ENCODE data around the gene ANKFY1.

ANKFY1 gene

DNA sequence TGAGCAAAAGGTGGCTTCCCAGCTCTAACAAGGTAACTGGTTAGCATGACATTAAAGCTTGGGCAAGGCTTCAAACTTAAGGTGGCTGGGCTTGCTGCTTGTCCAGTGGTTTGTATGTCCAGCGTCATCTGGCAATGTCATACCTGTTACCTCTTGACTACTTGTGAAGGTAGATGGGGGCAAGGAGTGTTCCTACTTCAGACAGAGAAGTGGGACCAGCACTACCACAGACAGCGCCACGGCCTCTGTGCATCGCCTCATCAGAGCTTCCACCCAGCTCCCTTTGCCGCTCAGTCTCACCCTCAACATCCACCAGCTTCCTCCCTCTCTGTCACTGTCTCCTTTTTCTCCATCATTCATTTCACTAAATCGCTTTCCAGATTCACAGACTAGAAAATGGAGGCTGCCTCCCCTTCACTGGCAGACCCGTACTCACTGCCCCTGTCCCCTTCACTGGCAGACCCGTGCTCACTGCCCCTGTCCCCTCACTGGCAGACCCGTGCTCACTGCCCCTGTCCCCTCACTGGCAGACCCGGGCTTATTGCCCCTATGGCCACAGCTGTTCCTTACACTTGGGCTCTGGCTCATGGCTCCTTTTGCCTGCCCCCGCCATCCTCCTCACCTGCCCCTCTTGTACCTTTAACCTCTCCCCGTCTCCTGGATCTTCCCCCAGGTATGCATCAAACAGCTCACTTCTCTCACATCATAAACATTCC, 106.0 kb downstream of the ANKFY1 start:
- no peaks in the 10 kb centered on the region for H3K27me3 Mint-ChIP-seq (ENCODE audit: low read depth)
- H3K27ac Mint-ChIP-seq = peak overlapping the region; percentile 24
- H3K36me3 Mint-ChIP-seq (ENCODE audit: low read depth) = peaks cover 3% of the 10 kb centered on the region

DNA sequence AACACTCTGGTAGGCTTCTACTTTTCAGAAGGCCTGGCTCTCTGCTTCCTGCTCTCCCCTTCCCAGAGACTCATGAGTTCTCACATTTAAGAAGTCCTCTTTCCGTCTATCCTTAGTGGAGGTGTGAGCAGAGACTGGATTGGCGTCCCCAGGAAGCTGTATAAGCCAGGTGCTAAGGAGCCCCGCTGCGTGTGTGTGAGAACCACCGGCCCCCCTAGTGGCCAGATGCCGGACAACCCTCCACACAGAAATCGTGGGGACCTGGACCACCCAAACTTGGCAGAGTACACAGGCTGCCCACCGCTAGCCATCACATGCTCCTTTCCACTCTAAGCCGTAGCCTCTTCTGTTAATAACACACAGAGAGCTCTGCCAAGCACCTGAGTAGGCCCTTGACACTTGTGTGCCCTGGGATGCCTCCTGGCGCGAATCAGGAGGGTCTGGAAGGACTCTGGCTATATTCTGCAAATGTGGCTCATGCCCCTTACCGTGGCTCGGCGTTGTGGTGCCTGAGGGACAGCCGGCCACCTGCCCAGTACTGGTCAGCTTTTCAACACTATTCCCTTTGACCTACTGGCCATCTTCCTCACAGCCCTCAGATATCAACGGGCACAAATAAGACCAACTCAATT, 106.9 kb downstream of the ANKFY1 start:
- no peak for DNase-seq (ENCODE audit: low spot score)
- no peaks in the 10 kb centered on the region for H3K27me3 Mint-ChIP-seq (ENCODE audit: low read depth)
- peaks cover 12% of the 10 kb centered on the region for H3K4me1 Mint-ChIP-seq (ENCODE audit: low read depth)
- H3K36me3 Mint-ChIP-seq (ENCODE audit: low read depth) = peaks cover 3% of the 10 kb centered on the region
- no peak overlapping the region for H3K4me3 Mint-ChIP-seq
- H3K27ac Mint-ChIP-seq = no peak overlapping the region
- H3K9me3 Mint-ChIP-seq = no peaks in the 10 kb centered on the region

More for the DNA sequence above, 106.0 kb downstream of the ANKFY1 start:
- Mint-ChIP-seq H3K4me3 (no peak overlapping the region), H3K9me3 (no peaks in the 10 kb centered on the region), H3K4me1 (ENCODE audit: low read depth) (peaks cover 18% of the 10 kb centered on the region)
- no peak for DNase-seq (ENCODE audit: low spot score)

DNA sequence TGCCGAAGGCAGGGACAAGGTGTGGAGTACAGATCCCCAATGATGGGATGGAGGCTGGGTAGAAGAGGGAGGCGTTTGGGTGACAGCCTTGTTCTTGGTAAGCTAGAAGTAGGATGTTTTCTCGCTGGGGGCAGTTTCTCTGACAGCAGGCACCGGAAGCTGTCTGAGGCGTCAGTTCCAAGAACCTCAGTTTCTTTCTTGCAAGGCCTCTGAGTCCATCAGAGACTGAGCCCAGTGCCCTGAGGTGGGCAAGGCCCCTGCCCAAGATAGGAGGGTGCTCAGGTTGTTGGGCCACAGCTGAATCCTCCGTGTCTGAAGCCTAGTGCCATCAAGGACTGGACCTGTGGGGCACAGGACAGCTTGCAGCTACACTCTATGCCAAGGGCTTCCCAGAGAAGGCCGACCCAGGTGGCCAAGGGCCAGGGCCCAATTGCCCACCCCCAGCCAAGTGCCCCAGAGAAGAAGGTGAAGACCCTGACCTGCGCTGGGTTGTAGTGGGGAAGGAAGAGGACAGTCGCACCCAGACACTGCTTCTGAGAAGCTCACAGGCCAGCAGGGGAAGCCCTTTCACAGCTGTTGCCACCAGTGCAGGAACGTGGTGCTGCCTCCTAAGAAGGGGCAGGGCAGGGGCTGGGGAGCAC, 107.7 kb downstream of the ANKFY1 start:
- Mint-ChIP-seq H3K4me3 (no peak overlapping the region), H3K27ac (no peak overlapping the region), H3K36me3 (ENCODE audit: low read depth) (peaks cover 3% of the 10 kb centered on the region), H3K9me3 (no peaks in the 10 kb centered on the region), H3K27me3 (ENCODE audit: low read depth) (no peaks in the 10 kb centered on the region), H3K4me1 (ENCODE audit: low read depth) (peaks cover 4% of the 10 kb centered on the region)
- DNase-seq (ENCODE audit: low spot score) = no peak

GRCh38 chr17:4154201-4154600, 109.6 kb downstream of the ANKFY1 start:
- H3K4me3 Mint-ChIP-seq = no peak overlapping the region
- no peak for DNase-seq (ENCODE audit: low spot score)
- no peaks in the 10 kb centered on the region for H3K27me3 Mint-ChIP-seq (ENCODE audit: low read depth)
- no peaks in the 10 kb centered on the region for H3K4me1 Mint-ChIP-seq (ENCODE audit: low read depth)
- H3K9me3 Mint-ChIP-seq = no peaks in the 10 kb centered on the region
- peak overlapping the region; percentile 45 for H3K27ac Mint-ChIP-seq
- peaks cover 3% of the 10 kb centered on the region for H3K36me3 Mint-ChIP-seq (ENCODE audit: low read depth)

DNA sequence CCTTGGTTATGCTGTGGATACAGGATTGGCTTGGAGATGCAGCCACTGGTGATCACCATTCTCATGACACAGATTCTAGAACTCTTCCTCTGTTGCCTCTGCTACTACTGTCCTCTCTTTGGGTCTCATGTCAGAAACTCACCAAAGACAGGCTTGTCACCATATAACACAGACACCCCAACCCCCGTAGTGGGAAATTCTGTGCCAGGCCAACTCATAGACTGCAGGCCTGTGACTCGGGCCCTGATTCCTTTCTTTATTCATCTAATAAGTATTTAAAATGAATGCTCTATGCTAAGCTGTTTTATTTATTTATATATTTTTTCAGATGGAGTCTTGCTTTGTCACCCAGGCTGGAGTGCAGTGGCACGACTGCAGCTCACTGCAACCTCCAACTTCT, 111.3 kb downstream of the ANKFY1 start:
- H3K4me3 Mint-ChIP-seq = no peak overlapping the region
- DNase-seq (ENCODE audit: low spot score) = no peak
- no peaks in the 10 kb centered on the region for H3K27me3 Mint-ChIP-seq (ENCODE audit: low read depth)
- H3K36me3 Mint-ChIP-seq (ENCODE audit: low read depth) = no peaks in the 10 kb centered on the region
- H3K9me3 Mint-ChIP-seq = no peaks in the 10 kb centered on the region
- H3K27ac Mint-ChIP-seq = no peak overlapping the region
- no peaks in the 10 kb centered on the region for H3K4me1 Mint-ChIP-seq (ENCODE audit: low read depth)

DNA sequence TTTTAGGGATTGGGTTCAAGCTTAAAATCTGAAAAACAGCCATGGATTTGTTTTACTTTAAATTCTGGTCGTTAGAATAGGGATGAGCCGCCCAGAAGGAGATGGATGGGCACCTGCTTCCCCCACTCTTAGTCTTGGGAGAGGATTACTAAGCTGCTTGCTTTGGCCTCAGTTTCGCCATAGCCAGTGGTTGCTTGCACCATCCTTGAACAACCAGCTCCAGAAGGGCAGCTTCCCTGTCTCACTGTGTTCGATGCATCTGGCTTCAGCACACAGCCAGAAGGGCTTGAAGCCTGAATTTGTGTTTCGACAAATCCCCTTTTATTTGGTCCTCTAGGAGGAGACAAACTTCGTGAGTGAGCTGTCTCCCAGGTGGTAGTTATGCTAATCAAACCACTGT, 113.7 kb downstream of the ANKFY1 start:
- DNase-seq (ENCODE audit: low spot score) = no peak
- Mint-ChIP-seq H3K4me1 (ENCODE audit: low read depth) (peaks cover 3% of the 10 kb centered on the region), H3K27me3 (ENCODE audit: low read depth) (no peaks in the 10 kb centered on the region), H3K9me3 (no peaks in the 10 kb centered on the region), H3K36me3 (ENCODE audit: low read depth) (no peaks in the 10 kb centered on the region), H3K27ac (no peak overlapping the region), H3K4me3 (no peak overlapping the region)

GRCh38 chr17:4148611-4149308, 115.0 kb downstream of the ANKFY1 start:
- no peaks in the 10 kb centered on the region for H3K9me3 Mint-ChIP-seq
- H3K27ac Mint-ChIP-seq = no peak overlapping the region
- H3K36me3 Mint-ChIP-seq (ENCODE audit: low read depth) = no peaks in the 10 kb centered on the region

DNA sequence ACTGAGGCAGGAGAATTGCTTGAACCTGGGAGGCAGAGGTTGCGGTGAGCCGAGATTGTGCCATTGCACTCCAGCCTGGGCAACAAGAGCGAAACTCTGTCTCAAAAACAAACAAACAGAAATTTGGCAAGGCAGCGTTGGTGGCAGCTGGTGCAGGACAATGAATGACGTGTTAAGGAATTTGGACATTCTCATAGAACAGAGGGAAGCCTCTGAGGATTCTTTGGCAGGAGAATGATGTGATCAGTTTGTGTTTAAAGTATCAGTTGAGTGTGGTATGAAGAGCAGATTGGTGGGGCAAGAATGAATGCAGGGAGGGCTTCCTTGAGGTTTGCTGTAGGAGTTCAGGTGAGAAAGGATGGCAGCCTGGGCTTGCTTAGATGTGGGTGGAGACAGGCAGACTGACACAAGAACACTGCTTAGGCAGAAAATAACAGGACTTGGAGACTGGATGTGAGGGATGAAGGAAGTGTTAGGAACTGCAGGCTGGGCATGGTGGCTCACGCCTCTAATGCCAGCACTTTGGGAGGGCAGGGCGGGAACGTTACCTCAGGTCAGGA, 115.9 kb downstream of the ANKFY1 start:
- H3K36me3 Mint-ChIP-seq (ENCODE audit: low read depth) = no peaks in the 10 kb centered on the region
- no peaks in the 10 kb centered on the region for H3K27me3 Mint-ChIP-seq (ENCODE audit: low read depth)
- no peak overlapping the region for H3K4me3 Mint-ChIP-seq
- no peak for DNase-seq (ENCODE audit: low spot score)
- H3K4me1 Mint-ChIP-seq (ENCODE audit: low read depth) = peaks cover 9% of the 10 kb centered on the region
- no peaks in the 10 kb centered on the region for H3K9me3 Mint-ChIP-seq
- H3K27ac Mint-ChIP-seq = no peak overlapping the region

More at GRCh38 chr17:4148611-4149308, 115.0 kb downstream of the ANKFY1 start:
- no peaks in the 10 kb centered on the region for H3K27me3 Mint-ChIP-seq (ENCODE audit: low read depth)
- H3K4me1 Mint-ChIP-seq (ENCODE audit: low read depth) = peaks cover 9% of the 10 kb centered on the region
- H3K4me3 Mint-ChIP-seq = no peak overlapping the region
- DNase-seq (ENCODE audit: low spot score) = no peak

DNA sequence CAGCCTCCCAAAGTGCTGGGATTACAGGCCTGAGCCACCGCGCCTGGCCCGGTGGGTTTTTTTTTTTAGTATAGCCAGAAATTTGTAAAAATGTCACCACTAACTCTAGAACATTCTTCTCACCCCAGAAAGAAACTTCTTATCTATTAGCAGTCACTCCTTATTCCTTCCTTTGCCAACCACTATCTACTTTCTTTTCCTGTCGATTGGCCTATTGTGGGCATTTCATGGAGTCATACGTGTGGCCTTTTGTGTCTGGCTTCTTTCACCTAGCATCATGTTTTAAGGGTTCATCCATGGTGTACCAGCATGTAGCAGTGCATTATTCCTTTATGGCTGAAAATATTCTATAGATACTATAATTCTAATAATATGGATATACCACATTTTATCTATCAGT, 117.1 kb downstream of the ANKFY1 start:
- Mint-ChIP-seq H3K4me1 (ENCODE audit: low read depth) (peaks cover 15% of the 10 kb centered on the region), H3K4me3 (no peak overlapping the region), H3K36me3 (ENCODE audit: low read depth) (peaks cover 2% of the 10 kb centered on the region), H3K27me3 (ENCODE audit: low read depth) (no peaks in the 10 kb centered on the region), H3K9me3 (no peaks in the 10 kb centered on the region), H3K27ac (no peak overlapping the region)
- no peak for DNase-seq (ENCODE audit: low spot score)

GRCh38 chr17:4144422-4144747, 119.4 kb downstream of the ANKFY1 start:
- Mint-ChIP-seq H3K27me3 (ENCODE audit: low read depth) (no peaks in the 10 kb centered on the region), H3K9me3 (no peaks in the 10 kb centered on the region), H3K4me3 (peak overlapping the region; percentile 99), H3K36me3 (ENCODE audit: low read depth) (peaks cover 10% of the 10 kb centered on the region), H3K4me1 (ENCODE audit: low read depth) (peaks cover 32% of the 10 kb centered on the region), H3K27ac (peak overlapping the region; percentile 100)
- DNase-seq (ENCODE audit: low spot score) = no peak

GRCh38 chr17:4143563-4144421, 120.0 kb downstream of the ANKFY1 start:
- no peaks in the 10 kb centered on the region for H3K9me3 Mint-ChIP-seq

GRCh38 chr17:4142107-4142900, 121.5 kb downstream of the ANKFY1 start:
- Mint-ChIP-seq H3K36me3 (ENCODE audit: low read depth) (peaks cover 13% of the 10 kb centered on the region), H3K27ac (peak overlapping the region; percentile 100), H3K9me3 (no peaks in the 10 kb centered on the region), H3K4me1 (ENCODE audit: low read depth) (peaks cover 36% of the 10 kb centered on the region), H3K4me3 (peak overlapping the region; percentile 99), H3K27me3 (ENCODE audit: low read depth) (no peaks in the 10 kb centered on the region)
- no peak for DNase-seq (ENCODE audit: low spot score)

More at GRCh38 chr17:4143563-4144421, 120.0 kb downstream of the ANKFY1 start:
- H3K4me3 Mint-ChIP-seq = peak overlapping the region; percentile 99
- peaks cover 10% of the 10 kb centered on the region for H3K36me3 Mint-ChIP-seq (ENCODE audit: low read depth)
- H3K27ac Mint-ChIP-seq = peak overlapping the region; percentile 100
- DNase-seq (ENCODE audit: low spot score) = peak; percentile 89
- peaks cover 33% of the 10 kb centered on the region for H3K4me1 Mint-ChIP-seq (ENCODE audit: low read depth)
- H3K27me3 Mint-ChIP-seq (ENCODE audit: low read depth) = no peaks in the 10 kb centered on the region
